Endothelial cell of umbilical vein (primary cell): ENCODE data around the gene ABLIM2.

Source experiments
- CTCF ChIP-seq, 2 donors: IDR thresholded peaks; 1 replicate in 1 of 2; 2 replicates in 1 of 2; pipeline ENCODE4 v1.5.1; 2011; ENCODE audit warnings: low read length in 2 of 2, mild to moderate bottlenecking in 2 of 2, moderate library complexity in 2 of 2, control low read depth in 1 of 2, inconsistent platforms in 1 of 2, low read depth in 1 of 2; ENCODE audit not compliant: insufficient read depth in 1 of 2; ENCODE audit errors: extremely low read depth in 1 of 2
- EZH2 ChIP-seq: IDR thresholded peaks from 2 replicates; pipeline ENCODE4 v1.6.1; 2012; ENCODE audit warnings: borderline replicate concordance, low read depth, mild to moderate bottlenecking, moderate library complexity, low read length, inconsistent platforms; ENCODE audit not compliant: severe bottlenecking

DNA sequence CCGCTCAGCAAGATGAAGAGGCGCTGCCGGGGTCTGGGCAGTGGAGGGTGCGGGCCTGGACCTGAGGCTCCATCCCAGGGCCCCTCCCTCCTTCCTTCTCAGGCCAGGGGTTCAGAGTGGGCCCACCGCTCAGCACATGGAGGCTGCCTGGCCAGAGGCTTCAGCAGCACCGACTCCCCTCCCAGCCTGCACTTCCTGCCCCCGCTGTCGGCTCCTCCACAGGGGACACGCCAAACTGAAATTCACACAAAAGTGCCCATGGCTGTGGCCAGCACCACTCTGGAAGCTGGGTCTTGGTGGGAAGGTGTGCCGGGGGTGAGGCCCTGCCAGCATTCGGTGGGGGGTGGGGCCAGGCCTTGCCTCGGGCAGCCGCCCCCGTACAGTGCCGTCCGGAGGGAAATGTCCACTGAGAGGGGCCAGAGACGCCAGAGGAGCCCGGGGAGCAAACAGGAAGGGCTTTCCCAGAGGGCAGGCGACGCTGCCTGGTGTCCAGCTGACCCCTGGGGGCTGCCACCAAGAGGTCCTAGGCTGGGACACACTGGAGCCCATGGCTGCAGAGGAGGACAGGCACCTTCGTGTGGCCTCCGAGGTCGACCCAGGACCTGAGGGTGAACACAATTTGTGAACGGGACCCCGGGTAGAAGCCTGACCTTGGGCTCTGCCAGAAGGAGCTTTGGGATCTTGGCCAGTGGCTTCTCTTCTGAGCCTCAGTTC is 134.4 kb downstream of the ABLIM2 start:
- TF ChIP-seq EZH2 (no peak), CTCF (IDR thresholded peaks at IDR 0.05; ENCODE audit: extremely low read depth in 1 of 2, insufficient read depth in 1 of 2, low read depth in 1 of 2, low read length in 2 of 2) (no peak)
